ENCODE data around the gene TMEM164. TPM values are rescaled to one million over a fixed set of nuclear protein-coding genes. Genes with fewer than 3 reads are reported as not detected.
A peak's percentile ranks its signal among the peaks of the same experiment; 100 is the strongest.

TMEM164 gene
- total and polyA plus RNA-seq, 2 experiments from 2014 or later: 3.4 to 17.2 TPM

DNA sequence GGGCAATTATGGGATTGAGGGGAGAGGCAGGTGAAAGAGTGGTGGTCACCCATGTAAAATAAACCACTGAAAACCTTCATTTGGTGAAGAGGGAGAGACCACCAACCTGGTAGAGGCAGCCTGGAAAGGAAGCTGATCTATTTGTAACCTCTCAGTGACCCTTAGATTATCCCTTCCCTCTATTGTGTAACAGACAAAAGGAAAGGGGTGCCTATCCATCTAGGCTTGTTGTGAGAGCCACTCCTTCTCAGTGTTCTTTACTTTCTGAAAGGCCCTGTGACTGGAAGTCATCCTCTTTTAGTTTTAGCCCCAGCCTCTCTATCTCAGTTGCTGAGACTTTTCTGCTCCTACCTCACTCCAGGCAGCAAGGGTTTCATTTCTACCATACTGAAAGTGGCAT lies 142.4 kb downstream of the TMEM164 start:
- Histone ChIP-seq H2AFZ (no peak overlapping the region), H3K9me2 (ENCODE audit: insufficient read depth) (no peaks in the 10 kb centered on the region), H3K4me3 (no peak overlapping the region), H3F3A (replicated peaks; ENCODE audit: low read depth) (no peaks in the 10 kb centered on the region), H3K27ac (ENCODE audit: low read depth) (no peak overlapping the region), H4K20me1 (replicated peaks; ENCODE audit: insufficient read depth) (no peaks in the 10 kb centered on the region), H3K27me3 (ENCODE audit: insufficient read depth) (no peaks in the 10 kb centered on the region), H3K36me3 (ENCODE audit: insufficient read depth) (no peaks in the 10 kb centered on the region), H3K4me1 (ENCODE audit: insufficient read depth) (no peaks in the 10 kb centered on the region), H3K4me2 (no peak overlapping the region), H3K79me2 (replicated peaks; ENCODE audit: insufficient read depth) (no peaks in the 10 kb centered on the region)
- Mint-ChIP-seq H3K36me3 (ENCODE audit: low read depth) (no peaks in the 10 kb centered on the region; the same call in 2 of the 3 replicates), H3K4me3 (no peak overlapping the region), H3K27me3 (ENCODE audit: insufficient read depth, low read depth, poor library complexity) (no peaks in the 10 kb centered on the region), H3K9me3 (no peaks in the 10 kb centered on the region), H3K4me1 (peaks cover 17% of the 10 kb centered on the region), H3K27ac (no peak overlapping the region)
- no peak for DNase-seq (ENCODE audit: low spot score)
- TF ChIP-seq STAT1 (IDR thresholded peaks at IDR 0.05; ENCODE audit: unreplicated experiment): no peak
- TF ChIP-seq, protein P1, sequence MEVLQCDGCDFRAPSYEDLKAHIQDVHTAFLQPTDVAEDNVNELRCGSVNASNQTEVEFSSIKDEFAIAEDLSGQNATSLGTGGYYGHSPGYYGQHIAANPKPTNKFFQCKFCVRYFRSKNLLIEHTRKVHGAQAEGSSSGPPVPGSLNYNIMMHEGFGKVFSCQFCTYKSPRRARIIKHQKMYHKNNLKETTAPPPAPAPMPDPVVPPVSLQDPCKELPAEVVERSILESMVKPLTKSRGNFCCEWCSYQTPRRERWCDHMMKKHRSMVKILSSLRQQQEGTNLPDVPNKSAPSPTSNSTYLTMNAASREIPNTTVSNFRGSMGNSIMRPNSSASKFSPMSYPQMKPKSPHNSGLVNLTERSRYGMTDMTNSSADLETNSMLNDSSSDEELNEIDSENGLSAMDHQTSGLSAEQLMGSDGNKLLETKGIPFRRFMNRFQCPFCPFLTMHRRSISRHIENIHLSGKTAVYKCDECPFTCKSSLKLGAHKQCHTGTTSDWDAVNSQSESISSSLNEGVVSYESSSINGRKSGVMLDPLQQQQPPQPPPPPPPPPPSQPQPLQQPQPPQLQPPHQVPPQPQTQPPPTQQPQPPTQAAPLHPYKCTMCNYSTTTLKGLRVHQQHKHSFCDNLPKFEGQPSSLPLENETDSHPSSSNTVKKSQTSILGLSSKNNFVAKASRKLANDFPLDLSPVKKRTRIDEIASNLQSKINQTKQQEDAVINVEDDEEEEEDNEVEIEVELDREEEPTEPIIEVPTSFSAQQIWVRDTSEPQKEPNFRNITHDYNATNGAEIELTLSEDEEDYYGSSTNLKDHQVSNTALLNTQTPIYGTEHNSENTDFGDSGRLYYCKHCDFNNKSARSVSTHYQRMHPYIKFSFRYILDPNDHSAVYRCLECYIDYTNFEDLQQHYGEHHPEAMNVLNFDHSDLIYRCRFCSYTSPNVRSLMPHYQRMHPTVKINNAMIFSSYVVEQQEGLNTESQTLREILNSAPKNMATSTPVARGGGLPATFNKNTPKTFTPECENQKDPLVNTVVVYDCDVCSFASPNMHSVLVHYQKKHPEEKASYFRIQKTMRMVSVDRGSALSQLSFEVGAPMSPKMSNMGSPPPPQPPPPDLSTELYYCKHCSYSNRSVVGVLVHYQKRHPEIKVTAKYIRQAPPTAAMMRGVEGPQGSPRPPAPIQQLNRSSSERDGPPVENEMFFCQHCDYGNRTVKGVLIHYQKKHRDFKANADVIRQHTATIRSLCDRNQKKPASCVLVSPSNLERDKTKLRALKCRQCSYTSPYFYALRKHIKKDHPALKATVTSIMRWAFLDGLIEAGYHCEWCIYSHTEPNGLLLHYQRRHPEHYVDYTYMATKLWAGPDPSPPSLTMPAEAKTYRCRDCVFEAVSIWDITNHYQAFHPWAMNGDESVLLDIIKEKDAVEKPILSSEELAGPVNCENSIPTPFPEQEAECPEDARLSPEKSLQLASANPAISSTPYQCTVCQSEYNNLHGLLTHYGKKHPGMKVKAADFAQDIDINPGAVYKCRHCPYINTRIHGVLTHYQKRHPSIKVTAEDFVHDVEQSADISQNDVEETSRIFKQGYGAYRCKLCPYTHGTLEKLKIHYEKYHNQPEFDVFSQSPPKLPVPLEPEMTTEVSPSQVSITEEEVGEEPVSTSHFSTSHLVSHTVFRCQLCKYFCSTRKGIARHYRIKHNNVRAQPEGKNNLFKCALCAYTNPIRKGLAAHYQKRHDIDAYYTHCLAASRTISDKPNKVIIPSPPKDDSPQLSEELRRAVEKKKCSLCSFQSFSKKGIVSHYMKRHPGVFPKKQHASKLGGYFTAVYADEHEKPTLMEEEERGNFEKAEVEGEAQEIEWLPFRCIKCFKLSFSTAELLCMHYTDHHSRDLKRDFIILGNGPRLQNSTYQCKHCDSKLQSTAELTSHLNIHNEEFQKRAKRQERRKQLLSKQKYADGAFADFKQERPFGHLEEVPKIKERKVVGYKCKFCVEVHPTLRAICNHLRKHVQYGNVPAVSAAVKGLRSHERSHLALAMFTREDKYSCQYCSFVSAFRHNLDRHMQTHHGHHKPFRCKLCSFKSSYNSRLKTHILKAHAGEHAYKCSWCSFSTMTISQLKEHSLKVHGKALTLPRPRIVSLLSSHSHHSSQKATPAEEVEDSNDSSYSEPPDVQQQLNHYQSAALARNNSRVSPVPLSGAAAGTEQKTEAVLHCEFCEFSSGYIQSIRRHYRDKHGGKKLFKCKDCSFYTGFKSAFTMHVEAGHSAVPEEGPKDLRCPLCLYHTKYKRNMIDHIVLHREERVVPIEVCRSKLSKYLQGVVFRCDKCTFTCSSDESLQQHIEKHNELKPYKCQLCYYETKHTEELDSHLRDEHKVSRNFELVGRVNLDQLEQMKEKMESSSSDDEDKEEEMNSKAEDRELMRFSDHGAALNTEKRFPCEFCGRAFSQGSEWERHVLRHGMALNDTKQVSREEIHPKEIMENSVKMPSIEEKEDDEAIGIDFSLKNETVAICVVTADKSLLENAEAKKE (CRISPR knock-in tag; IDR thresholded peaks at IDR 0.05): no peak
- TF ChIP-seq ZNF331 (CRISPR knock-in tag; IDR thresholded peaks at IDR 0.05; ENCODE audit: low read depth): no peak
- no peak for TF ChIP-seq JUNB (IDR thresholded peaks at IDR 0.05; ENCODE audit: unreplicated experiment)
- no peak for TF ChIP-seq ETS1 (IDR thresholded peaks at IDR 0.05)
- TF ChIP-seq EZH2phosphoT487 (IDR thresholded peaks at IDR 0.05; ENCODE audit: unreplicated experiment): no peak
- TF ChIP-seq POLR2AphosphoS5 (IDR thresholded peaks at IDR 0.05; ENCODE audit: low read depth): no peak
- TF ChIP-seq EZH2 (IDR thresholded peaks at IDR 0.05; ENCODE audit: low read depth, unreplicated experiment): no peak
- TF ChIP-seq CREB1 (CRISPR knock-in tag; IDR thresholded peaks at IDR 0.05; ENCODE audit: low read depth): no peak
- TF ChIP-seq, protein P2, sequence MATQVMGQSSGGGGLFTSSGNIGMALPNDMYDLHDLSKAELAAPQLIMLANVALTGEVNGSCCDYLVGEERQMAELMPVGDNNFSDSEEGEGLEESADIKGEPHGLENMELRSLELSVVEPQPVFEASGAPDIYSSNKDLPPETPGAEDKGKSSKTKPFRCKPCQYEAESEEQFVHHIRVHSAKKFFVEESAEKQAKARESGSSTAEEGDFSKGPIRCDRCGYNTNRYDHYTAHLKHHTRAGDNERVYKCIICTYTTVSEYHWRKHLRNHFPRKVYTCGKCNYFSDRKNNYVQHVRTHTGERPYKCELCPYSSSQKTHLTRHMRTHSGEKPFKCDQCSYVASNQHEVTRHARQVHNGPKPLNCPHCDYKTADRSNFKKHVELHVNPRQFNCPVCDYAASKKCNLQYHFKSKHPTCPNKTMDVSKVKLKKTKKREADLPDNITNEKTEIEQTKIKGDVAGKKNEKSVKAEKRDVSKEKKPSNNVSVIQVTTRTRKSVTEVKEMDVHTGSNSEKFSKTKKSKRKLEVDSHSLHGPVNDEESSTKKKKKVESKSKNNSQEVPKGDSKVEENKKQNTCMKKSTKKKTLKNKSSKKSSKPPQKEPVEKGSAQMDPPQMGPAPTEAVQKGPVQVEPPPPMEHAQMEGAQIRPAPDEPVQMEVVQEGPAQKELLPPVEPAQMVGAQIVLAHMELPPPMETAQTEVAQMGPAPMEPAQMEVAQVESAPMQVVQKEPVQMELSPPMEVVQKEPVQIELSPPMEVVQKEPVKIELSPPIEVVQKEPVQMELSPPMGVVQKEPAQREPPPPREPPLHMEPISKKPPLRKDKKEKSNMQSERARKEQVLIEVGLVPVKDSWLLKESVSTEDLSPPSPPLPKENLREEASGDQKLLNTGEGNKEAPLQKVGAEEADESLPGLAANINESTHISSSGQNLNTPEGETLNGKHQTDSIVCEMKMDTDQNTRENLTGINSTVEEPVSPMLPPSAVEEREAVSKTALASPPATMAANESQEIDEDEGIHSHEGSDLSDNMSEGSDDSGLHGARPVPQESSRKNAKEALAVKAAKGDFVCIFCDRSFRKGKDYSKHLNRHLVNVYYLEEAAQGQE (IDR thresholded peaks at IDR 0.05; ENCODE audit: unreplicated experiment): no peak
- TF ChIP-seq CTCF (conservative IDR thresholded peaks at IDR 0.05; ENCODE audit: low read depth in 2 of 2): no peak
- no peak for TF ChIP-seq NANOG (IDR thresholded peaks at IDR 0.05; ENCODE audit: borderline replicate concordance)
- TF ChIP-seq ZNF114 (CRISPR knock-in tag; IDR thresholded peaks at IDR 0.05): no peak
- peak; percentile 65 for ATAC-seq
